ENCODE measurements around the gene C12orf76. TPM values are rescaled to one million over a fixed set of nuclear protein-coding genes. Genes with fewer than 3 reads are reported as not detected.
A peak's percentile ranks its signal among the peaks of the same experiment; 100 is the strongest.
"Not testable (repeated sequence)": the region's sequence is repeated elsewhere in the genome, so short reads cannot be mapped to it uniquely, and the experiment has no call there.

Gene C12orf76
- total RNA-seq, 1 donor from 2014 or later: 24.4 TPM

DNA sequence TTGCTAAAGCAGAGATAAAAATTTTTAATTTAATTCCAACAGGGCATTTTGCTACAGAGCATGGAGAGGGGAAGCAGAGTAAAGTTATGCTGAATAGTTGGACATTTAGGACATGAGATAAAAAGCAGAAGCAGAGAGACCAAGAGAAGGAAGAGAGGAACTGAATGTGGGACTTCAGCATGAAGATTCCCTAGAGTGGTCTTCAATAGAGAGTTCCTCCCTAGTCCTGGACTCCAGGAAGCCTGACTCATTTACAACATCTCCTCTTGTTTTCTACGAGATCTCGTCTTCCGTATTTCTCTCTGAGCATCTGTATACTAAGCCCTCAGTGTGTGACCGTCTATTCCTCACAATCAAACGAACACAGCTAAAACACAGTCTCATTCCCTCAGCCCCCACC lies 40.6 kb upstream of the C12orf76 start:
- Mint-ChIP-seq H3K4me1 (peaks cover 8% of the 10 kb centered on the region), H3K4me3 (no peak overlapping the region), H3K27me3 (ENCODE audit: low read depth) (peaks cover 32% of the 10 kb centered on the region), H3K36me3 (ENCODE audit: low read depth) (no peaks in the 10 kb centered on the region), H3K27ac (ENCODE audit: unreplicated experiment) (no peak overlapping the region), H3K9me3 (peaks cover 5% of the 10 kb centered on the region)
- TF ChIP-seq, protein P1, sequence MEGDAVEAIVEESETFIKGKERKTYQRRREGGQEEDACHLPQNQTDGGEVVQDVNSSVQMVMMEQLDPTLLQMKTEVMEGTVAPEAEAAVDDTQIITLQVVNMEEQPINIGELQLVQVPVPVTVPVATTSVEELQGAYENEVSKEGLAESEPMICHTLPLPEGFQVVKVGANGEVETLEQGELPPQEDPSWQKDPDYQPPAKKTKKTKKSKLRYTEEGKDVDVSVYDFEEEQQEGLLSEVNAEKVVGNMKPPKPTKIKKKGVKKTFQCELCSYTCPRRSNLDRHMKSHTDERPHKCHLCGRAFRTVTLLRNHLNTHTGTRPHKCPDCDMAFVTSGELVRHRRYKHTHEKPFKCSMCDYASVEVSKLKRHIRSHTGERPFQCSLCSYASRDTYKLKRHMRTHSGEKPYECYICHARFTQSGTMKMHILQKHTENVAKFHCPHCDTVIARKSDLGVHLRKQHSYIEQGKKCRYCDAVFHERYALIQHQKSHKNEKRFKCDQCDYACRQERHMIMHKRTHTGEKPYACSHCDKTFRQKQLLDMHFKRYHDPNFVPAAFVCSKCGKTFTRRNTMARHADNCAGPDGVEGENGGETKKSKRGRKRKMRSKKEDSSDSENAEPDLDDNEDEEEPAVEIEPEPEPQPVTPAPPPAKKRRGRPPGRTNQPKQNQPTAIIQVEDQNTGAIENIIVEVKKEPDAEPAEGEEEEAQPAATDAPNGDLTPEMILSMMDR (conservative IDR thresholded peaks at IDR 0.05): no peak
- no peak for DNase-seq (ENCODE audit: low read depth, low spot score)

DNA sequence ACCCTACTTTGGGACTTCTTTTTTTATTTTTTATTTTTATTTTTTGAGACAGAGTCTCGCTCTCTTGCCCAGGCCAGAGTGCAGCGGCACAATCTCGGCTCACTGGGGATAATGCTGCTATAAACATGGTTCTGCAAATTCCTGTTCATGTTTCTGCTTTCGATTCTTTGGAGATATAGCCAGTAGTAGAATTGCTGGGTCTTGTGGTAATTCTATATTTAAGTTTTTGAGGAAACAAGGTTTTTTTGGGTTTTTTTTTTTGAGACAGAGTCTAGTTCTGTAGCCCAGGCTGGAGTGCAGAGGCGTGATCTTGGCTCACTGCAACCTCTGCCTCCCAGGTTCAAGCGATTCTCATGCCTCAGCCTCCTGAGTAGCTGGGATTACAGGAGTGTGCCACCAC lies 39.9 kb upstream of the C12orf76 start:
- not testable (repeated sequence) for H3K36me3 Mint-ChIP-seq (ENCODE audit: low read depth); H3K27ac Mint-ChIP-seq (ENCODE audit: unreplicated experiment)

DNA sequence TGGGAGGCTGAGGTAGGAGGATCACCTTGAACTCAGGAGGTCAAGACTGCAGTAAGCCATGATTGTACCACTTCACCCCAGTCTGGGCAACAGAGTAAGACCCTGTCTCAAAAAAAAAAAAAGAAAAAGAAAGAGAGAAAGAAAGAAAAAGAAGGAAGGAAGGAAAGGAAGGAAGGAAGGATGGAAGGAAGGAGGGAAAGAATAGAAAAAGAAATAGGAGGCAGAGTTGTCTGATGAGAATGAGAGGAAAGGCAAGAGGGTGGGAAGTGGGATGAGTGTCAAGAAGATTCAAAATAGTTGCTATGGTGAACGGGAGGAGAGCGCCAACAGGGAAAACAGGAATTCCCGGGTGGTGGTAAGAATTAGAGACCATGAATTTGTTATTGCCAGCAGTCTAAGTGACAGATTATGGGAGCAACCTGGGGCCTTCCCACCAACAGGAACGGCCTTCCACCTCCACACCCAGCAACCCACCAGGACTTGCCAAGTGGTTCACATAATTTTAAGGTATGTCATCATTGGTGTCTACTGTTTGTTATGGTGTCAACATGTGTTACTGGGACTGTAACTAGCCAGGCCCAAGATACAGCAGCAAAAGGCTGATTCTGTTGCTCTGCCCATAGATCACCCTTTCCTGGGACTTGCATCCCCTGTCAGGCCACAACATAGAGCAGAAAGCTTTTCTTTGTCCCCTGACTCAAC lies 36.1 kb upstream of the C12orf76 start:
- peaks cover 14% of the 10 kb centered on the region for H3K27me3 Mint-ChIP-seq (ENCODE audit: low read depth)
- peaks cover 8% of the 10 kb centered on the region for H3K9me3 Mint-ChIP-seq
- H3K27ac Mint-ChIP-seq (ENCODE audit: unreplicated experiment): no peak overlapping the region
- no peak for DNase-seq (ENCODE audit: low read depth, low spot score)
- H3K4me1 Mint-ChIP-seq: peaks cover 14% of the 10 kb centered on the region
- TF ChIP-seq, protein P1 (conservative IDR thresholded peaks at IDR 0.05): no peak
- H3K36me3 Mint-ChIP-seq (ENCODE audit: low read depth): no peaks in the 10 kb centered on the region
- H3K4me3 Mint-ChIP-seq: no peak overlapping the region

More for the DNA sequence above, 39.9 kb upstream of the C12orf76 start:
- not testable (repeated sequence) for H3K4me1 Mint-ChIP-seq; H3K4me3 Mint-ChIP-seq; H3K9me3 Mint-ChIP-seq; DNase-seq (ENCODE audit: low read depth, low spot score)
- H3K27me3 Mint-ChIP-seq (ENCODE audit: low read depth): peaks cover 30% of the 10 kb centered on the region

DNA sequence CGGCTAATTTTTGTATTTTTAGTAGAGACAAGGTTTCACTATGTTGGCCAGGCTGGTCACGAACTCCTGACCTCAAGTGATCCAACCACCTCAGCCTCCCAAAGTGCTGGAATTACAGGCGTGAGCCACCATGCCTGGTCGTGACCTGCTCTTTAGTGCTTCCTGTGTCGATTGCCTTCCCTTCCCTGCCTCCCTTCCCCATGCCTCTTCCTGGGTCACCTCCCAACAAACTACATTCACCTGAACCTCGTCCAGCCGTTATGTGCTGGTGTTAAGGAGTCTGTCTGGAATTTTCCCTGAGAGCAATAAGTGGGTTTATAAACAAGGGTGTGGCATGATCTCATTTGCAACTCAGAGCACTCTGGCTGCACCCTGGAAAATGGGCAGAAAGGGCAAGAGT lies 32.1 kb upstream of the C12orf76 start:
- no peak overlapping the region for H3K27ac Mint-ChIP-seq (ENCODE audit: unreplicated experiment)
- no peak overlapping the region for H3K4me3 Mint-ChIP-seq

DNA sequence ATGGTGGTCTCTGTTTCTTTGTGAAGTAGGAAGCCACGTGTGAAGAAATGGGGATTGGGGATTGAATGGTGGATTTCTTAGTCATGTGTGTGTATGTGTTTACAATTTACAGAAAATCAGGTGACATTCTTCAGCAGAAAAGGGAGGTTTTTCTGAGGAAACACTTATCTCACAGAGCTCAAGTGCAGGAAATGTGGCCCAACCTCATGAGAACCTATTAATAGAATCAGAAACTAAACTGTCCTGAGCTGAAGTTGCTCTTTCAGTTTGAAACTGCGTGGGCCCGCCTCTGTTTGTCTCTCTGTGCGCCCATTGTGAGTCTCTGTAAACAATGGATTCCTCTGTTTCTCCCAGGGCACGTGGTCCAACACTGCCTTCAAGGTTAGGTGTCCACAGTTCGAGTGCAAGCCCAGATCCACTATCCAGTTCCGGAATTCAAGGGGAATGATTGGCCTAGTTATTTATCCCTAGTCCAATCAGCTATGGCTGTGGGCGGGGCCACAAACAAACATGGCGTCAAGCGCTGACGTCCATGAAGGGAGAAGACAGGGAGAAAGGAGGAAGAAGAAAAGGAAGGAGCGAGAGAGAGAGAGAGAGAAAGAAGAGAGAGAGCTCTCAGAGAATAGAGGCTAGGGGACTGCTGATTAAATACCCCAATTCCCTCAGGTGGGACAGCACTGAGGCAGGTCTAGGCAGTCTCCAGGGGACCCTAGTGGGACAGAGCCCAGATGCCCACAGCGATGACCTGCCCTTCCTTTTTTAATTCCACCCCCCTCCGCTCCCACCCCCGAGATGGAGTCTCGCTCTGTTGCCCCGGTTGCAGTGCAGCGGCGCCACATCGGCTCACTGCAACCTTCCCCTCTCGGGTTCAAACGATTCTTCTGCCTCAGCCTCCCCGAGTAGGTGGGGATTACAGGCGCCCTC lies 31.4 kb upstream of the C12orf76 start:
- H3K27me3 Mint-ChIP-seq (ENCODE audit: low read depth): no peaks in the 10 kb centered on the region
- TF ChIP-seq, protein P1 (conservative IDR thresholded peaks at IDR 0.05): no peak
- no peak for DNase-seq (ENCODE audit: low read depth, low spot score)
- H3K27ac Mint-ChIP-seq (ENCODE audit: unreplicated experiment): peak overlapping the region; percentile 64
- no peaks in the 10 kb centered on the region for H3K36me3 Mint-ChIP-seq (ENCODE audit: low read depth)
- peaks cover 15% of the 10 kb centered on the region for H3K4me1 Mint-ChIP-seq
- H3K9me3 Mint-ChIP-seq: peaks cover 3% of the 10 kb centered on the region
- H3K4me3 Mint-ChIP-seq: no peak overlapping the region

More for the DNA sequence above, 32.1 kb upstream of the C12orf76 start:
- TF ChIP-seq, protein P1 (conservative IDR thresholded peaks at IDR 0.05): no peak
- no peaks in the 10 kb centered on the region for H3K27me3 Mint-ChIP-seq (ENCODE audit: low read depth)
- no peaks in the 10 kb centered on the region for H3K36me3 Mint-ChIP-seq (ENCODE audit: low read depth)
- DNase-seq (ENCODE audit: low read depth, low spot score): no peak
- peaks cover 3% of the 10 kb centered on the region for H3K9me3 Mint-ChIP-seq
- H3K4me1 Mint-ChIP-seq: peaks cover 15% of the 10 kb centered on the region
